Right forelimb (tissue), 1 donor: ENCODE measurements around the gene HSD11B1L.
A peak's percentile ranks its signal among the peaks of the same experiment; 100 is the strongest.
"Not testable (repeated sequence)": the region's sequence is repeated elsewhere in the genome, so short reads cannot be mapped to it uniquely, and the experiment has no call there.

Source experiments
- DNase-seq: peaks from one replicate; pipeline ENCODE4 v3.0.0-alpha.2; 2018

The HSD11B1L gene

DNA sequence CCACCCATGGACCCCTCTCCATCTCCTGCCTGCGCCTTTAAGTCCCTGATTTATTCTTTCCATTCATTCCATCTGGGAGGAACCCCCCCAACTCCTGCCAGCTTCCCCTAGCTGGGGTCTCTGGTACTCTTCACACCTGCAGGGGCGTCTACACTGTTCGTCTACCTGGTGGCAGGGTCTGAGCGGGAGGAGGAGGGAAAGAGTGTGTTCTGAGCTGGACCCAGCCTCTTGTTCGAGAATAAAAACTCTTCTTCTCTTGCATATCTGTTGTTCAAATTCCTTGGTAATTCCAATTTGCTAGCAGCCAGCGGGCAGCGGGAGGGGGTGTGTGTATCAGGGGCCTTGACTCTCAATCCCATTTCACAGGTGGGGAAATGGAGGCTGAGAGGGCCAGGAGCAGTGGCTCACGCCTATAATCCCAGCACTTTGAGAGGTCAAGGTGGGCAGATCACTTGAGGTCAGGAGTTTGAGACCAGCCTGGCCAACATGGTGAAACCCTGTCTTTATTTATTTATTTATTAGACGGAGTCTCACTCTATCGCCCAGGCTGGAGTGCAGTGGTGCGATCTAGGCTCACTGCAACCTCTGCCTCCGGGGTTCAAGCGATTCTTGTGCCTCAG lies 7.5 kb downstream of the HSD11B1L start:
- not testable (repeated sequence) for DNase-seq

- peak; percentile 100 for DNase-seq
Observed at GRCh38 chr19:5690125-5690954, 9.5 kb downstream of the HSD11B1L start, which contains the start of gene RPL36. RPL36 (plus strand) TSS chr19:5690295; CDS start chr19:5690508, 213 bp downstream.

DNA sequence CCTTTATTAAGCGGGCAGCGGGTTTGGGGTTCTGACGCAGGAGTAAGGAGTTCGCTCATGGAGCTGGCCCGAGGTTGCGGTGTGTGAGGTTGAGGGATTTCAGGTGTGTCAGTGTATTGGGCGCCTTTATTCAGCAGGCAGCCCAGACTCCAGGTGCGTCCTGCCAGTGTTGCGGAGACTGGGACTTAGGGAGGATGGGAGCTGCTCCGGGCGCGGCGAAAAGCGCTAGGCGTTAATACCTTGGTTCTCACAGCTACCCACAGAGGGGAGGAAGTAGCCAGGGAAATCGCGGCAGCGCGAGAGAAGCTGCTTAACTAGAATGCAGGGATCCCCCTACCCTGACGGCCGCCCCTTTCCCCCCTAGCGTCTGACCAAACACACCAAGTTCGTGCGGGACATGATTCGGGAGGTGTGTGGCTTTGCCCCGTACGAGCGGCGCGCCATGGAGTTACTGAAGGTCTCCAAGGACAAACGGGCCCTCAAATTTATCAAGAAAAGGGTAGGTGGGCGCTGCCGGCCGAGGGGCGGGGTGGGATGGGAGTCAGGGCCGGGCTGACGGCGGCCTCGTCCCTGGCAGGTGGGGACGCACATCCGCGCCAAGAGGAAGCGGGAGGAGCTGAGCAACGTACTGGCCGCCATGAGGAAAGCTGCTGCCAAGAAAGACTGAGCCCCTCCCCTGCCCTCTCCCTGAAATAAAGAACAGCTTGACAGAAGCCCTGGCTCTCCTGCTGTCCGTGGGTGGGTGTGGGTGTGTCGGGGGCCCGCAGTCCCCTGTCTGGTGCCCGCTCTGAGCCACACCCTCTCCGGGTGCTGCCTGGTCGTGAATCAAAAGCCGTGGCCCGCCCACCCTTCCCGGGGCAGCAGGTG lies 10.4 kb downstream of the HSD11B1L start:
- peak; percentile 80 for DNase-seq

GRCh38 chr19:5691822-5692722 lies 11.2 kb downstream of the HSD11B1L start:
- peak; percentile 44 for DNase-seq

DNA sequence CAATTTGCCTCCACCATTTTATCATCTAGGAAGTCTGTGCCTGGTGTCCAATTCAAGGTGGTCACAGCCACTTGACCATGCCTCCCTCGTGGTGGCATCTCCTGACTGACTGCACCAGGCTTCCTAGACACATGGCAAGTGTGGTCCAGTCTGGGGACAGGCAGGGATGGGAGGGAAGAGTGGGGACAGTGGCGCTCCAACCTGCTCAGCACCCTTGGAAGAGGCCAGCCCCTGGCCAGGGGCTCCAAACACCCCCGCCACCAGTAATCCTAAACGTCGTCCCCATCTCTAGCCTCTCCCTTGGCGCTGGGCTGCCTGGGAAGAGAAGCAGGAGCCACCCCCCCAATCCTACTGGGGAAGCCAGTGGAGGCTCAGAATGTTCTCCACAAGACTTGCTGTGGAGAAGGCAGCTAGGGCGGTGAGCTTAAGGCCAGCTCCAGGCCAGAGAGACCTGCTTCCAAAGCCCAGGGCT lies 11.9 kb downstream of the HSD11B1L start:
- DNase-seq: no peak

DNA sequence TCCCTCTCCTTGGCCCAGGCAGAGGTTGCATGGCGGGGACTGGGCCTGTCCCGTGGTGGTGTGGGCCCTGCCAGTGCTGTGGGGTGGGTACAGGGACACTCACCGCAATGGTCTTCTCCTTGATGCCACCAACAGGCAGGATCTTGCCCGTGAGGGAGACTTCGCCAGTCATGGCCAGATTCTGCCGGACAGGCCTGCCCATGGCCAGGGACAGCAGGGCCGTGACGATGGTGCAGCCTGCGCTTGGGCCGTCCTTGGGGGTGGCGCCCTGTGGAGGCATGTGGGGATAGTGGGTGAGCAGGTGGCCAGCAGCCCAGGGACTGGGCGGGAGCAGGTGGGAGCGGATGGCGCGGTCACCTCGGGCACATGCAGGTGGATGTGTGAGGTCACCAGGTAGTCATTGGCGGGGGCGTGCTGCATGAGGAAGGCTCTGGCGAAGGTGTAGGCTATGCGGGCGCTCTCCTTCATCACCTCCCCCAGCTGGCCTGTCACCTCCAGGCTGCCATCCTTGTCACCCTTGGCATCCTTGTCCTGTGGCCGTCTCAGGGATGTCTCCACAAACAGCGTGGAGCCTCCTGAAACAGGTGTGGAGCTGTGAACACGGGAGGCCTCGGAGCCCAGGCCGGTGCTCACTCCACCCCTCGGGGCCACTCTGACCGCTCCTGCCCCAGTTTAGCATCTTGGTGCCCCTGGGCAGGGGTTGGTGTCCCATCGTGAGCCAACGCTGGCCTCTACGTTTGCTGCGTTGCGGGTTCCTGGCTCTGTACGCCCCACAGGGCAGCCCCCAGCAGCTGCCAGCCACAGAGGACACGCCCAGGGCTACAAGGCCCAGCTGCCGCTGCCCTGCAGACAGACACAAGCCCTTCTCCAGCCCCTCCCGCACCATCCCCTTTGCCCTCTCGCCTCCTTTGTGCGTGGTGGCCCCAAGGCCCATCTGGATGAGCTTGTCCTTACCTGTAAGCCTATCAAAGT lies 12.7 kb downstream of the HSD11B1L start:
- peak; percentile 47 for DNase-seq

GRCh38 chr19:5694167-5694955 lies 13.5 kb downstream of the HSD11B1L start:
- DNase-seq: peak; percentile 41

DNA sequence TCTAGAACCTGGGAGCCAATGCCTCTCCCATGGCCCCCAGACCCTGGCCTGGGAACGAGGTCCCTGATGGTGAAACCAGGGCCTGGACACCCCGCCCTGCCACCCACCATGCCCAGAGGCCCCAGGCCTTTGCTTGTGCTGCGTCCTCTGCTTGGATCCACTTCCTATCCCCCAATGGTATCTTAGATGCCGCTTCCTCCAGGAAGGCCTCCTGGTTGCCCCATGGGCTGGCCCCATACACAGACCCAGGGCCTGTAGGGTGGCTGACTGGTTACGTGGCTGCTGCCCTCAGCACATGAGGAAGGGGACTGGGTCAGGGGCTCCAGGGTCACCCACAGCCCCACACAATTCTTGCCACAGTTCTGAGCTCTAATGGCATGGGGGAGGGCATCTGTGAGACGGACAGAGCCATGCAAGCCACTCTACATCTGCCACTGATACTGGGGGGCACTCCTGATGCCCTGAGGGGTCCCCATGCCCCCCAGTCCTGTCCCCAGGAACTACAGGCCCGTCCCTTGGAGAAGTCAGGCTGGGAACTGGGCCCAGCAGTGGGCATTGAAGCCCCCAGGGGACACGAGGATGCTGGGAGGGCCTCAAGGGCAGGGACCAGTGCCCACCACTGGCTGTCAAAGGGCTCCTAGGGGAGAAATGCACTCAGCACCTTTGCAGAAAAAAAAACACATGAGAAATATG lies 14.3 kb downstream of the HSD11B1L start:
- DNase-seq: peak; percentile 40

GRCh38 chr19:5695649-5696195 lies 14.9 kb downstream of the HSD11B1L start:
- DNase-seq: peak; percentile 44

GRCh38 chr19:5696196-5697021 lies 15.6 kb downstream of the HSD11B1L start:
- DNase-seq: peak; percentile 44

GRCh38 chr19:5697022-5697889 lies 16.4 kb downstream of the HSD11B1L start:
- peak; percentile 38 for DNase-seq

GRCh38 chr19:5697890-5698634 lies 17.2 kb downstream of the HSD11B1L start:
- DNase-seq: peak; percentile 43

GRCh38 chr19:5698635-5699422 lies 18.0 kb downstream of the HSD11B1L start:
- DNase-seq: peak; percentile 41

GRCh38 chr19:5700455-5701092 lies 19.7 kb downstream of the HSD11B1L start:
- DNase-seq: peak; percentile 37

GRCh38 chr19:5702053-5702410 lies 21.2 kb downstream of the HSD11B1L start:
- DNase-seq: not testable (repeated sequence)
